Retinal pigment epithelial cell (primary cell): Measurements from ENCODE around the gene SLC16A14.

Experiments
- DNase-seq: peaks from one replicate; pipeline ENCODE4 v3.0.0-alpha.2; 2010; ENCODE audit warnings: low read depth
- H3K4me3 ChIP-seq: 2 replicates; pipeline ENCODE4 v1.5.1; 2011; ENCODE audit warnings: mild to moderate bottlenecking, low read length, control low read depth, moderate library complexity
- CTCF ChIP-seq: conservative IDR thresholded peaks from 2 replicates; pipeline ENCODE4 v1.5.1; 2011; ENCODE audit warnings: low read depth, low read length, control low read depth, inconsistent platforms

The SLC16A14 gene

GRCh38 chr2:229996320-229996719 lies 72.4 kb downstream of the SLC16A14 start:
- no peak for DNase-seq
- H3K4me3 ChIP-seq: no peak overlapping the region
- TF ChIP-seq CTCF: no peak

GRCh38 chr2:229993236-229993635 lies 75.5 kb downstream of the SLC16A14 start:
- TF ChIP-seq CTCF: no peak
- no peak for DNase-seq
- H3K4me3 ChIP-seq: no peak overlapping the region
